NK-92 treated with Interleukin-12 subunit alpha and Interleukin-12 subunit beta, amount 100 ng/mL, for 24 hours (cell line): Measurements from ENCODE around the gene IFT43.

Experiments
- DNase-seq: peaks from one replicate; lab custom pipeline; 2025; lab: John Stamatoyannopoulos, UW

The IFT43 gene

GRCh38 chr14:76015668-76016067 is 30.1 kb downstream of the IFT43 start:
- no peak for DNase-seq

- no peak for DNase-seq
Observed at GRCh38 chr14:76019676-76020075, 34.1 kb downstream of the IFT43 start.

- no peak for DNase-seq
Observed at GRCh38 chr14:76022991-76023390, 37.4 kb downstream of the IFT43 start.

- DNase-seq, result no peak
Observed at GRCh38 chr14:76023757-76024156, 38.2 kb downstream of the IFT43 start.

GRCh38 chr14:76024211-76024907 is 38.8 kb downstream of the IFT43 start:
- no peak for DNase-seq

DNA sequence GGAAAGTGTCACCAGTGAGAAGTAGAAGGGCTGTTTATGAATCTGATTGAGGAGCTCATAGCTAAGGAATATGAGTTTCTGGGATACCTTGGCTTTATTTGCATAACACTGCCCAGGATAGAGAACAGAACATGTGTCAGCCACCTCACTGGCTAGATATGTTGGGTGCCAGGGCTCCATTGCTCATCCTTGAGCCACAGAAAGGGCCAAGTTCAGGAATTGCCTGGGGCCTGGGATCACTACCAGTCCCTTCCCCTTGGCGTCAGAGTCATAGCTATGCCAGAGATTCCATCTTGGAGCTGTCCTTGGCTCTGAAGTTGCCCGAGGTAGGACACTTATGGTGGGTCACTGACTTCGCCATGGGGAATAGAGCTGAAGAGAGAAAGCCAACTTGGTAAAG is 49.0 kb downstream of the IFT43 start:
- DNase-seq, result no peak

- no peak for DNase-seq
Observed at GRCh38 chr14:76040704-76041103, 55.1 kb downstream of the IFT43 start.

DNA sequence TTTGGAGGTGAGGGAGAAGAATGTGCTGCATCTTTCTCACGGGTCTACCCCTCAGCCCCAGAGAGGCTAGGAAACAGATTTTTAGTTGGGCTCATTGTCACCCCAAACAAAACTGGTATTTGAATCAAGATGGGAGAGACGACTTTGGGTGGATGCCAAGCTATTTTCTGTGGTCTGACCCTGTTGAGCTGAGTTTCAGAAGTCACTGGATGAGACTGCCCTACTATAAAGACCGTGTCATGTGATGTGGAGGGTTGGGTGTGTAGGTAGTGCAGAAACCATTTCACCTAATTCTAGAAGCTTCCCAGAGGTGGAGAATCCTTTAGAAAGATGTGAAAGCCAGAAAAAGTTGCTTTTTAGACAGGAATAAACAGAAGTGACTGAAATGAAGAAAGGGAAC is 60.2 kb downstream of the IFT43 start:
- no peak for DNase-seq

DNA sequence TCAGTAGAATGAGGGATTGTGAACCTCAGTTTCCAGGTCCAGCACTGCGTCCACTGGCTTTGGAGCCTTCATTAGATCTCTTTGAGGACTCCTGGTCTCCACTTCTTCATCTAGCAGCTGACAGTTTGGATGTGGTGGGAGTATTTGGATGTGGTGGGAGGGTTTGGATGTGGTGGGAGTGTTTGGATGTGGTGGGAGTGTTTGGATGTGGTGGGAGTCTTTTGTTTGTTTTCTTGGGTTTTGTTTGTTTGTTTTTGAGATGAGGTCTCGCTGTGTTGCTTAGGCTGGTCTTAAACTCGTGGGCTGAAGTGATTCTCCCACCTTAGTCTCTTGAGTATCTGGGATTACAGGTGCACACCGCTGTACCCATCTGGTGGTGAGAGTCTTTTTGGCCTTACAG is 64.7 kb downstream of the IFT43 start:
- no peak for DNase-seq

DNA sequence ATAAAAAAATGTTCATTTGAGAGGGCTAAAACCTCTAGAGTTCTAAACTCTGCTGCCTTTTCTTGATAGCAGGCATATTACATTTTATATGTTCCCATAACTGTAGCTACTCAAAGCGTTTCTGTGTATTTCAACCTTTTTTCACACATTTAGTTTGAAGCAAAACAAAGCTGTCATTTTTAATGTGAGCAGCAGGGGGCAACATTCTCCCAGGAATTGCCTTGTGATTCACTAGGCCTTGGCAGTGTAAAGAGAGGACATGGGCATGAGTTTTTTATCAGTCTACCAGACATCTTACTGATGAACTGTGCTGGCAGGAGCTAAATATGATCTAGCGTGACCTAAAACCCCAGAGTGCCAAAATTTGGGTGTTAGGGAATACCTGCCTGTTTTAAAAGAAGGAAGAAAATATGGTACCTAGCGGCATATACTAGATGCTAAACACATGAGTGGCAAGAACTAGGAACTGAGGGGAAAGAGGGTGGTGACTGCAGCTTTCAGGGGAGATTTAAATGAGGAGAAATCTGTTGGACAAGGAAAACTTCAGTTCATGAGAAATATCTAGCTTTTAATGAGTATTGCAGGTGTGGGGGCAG is 65.3 kb downstream of the IFT43 start:
- DNase-seq, result no peak

DNA sequence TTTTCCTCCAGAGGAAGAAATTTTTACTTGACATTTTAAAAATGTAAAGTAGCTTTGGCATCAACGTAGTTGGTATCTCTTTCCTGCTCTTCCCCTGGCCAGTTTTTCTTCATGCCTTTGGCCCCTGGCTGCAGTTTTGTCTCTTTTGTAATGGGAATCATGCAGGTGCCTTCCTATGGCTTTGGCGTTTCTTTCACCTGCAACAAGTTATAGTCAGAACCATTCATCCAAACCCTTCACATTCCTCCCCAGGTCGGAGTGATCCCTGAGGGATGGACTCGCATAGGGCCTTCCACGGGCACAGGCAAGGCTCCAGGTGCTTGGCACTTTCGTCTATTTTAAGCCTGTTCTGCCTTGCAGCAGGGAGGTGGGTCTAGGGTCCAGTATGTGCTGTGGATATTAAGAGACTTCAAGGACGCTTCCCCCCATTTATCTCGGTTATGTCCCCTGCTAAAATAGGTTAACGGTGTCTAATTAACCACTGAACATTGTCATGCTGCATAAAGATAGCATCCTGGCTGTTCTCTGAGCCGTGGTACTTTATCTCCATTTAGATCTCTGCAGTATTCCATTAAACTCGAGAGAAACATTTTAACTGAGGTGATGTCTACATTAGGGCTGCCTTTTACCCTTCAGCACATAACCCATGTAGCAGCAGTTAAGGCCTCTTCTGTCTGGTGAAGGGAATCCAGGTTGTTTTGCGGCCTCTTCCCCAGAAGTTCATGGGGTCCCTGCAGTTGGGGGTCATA is 66.3 kb downstream of the IFT43 start:
- DNase-seq, result no peak

- no peak for DNase-seq
Observed at GRCh38 chr14:76053572-76054355, 68.2 kb downstream of the IFT43 start.

GRCh38 chr14:76055330-76055729 is 69.8 kb downstream of the IFT43 start:
- DNase-seq, result no peak

DNA sequence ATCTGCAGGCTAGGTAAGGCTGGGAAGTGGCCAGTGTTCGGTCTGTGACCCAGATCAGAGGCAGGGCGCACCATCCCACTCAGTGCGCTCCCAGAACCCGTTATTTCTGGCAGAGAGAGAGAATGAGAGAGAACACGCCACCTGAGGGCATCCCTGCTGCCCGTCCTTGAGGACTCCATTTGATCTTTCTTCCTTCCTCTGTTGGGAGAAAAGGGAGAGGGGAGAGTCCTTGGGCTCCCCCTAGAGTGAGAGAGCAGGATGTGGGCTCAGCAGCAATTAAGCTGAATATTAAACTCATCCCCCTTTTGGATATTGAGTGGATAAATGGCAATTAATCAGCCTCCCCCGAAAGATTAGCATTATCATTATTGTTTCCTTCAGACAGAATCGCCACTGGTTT is 70.6 kb downstream of the IFT43 start:
- DNase-seq, result no peak

GRCh38 chr14:76057914-76058313 is 72.4 kb downstream of the IFT43 start:
- no peak for DNase-seq

GRCh38 chr14:76063327-76063726 is 77.8 kb downstream of the IFT43 start:
- no peak for DNase-seq

- DNase-seq, result no peak
Observed at GRCh38 chr14:76065519-76065918, 80.0 kb downstream of the IFT43 start.

- no peak for DNase-seq
Observed at GRCh38 chr14:76067536-76067935, 82.0 kb downstream of the IFT43 start.

DNA sequence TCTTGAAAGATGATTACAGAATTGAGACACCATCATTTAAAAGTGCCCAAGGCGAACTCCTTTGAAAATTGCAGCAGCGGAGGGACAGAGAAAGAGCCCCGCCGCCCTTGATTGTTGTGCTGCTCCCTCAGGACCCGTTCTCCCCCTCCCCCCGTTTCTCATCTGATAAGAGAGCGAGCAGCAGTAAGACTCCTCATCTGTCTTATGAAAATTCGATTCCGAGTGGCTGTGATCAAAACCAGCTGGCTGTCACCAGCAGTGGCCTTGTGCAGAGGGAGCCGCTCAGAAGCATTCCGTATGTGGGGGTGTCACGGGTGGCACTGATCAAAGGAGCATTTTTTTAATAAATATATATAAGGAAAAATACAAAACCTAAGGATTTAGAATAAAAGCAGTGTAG is 88.2 kb downstream of the IFT43 start:
- DNase-seq, result no peak

GRCh38 chr14:76077340-76077739 is 91.8 kb downstream of the IFT43 start:
- DNase-seq, result no peak

GRCh38 chr14:76078501-76078900 is 92.9 kb downstream of the IFT43 start:
- no peak for DNase-seq

GRCh38 chr14:76080025-76080424 is 94.5 kb downstream of the IFT43 start:
- DNase-seq, result no peak

- no peak for DNase-seq
Observed at GRCh38 chr14:76080471-76080870, 94.9 kb downstream of the IFT43 start.
